SHP77 treated with DMSO at 0.1 percent for 48 hours (cell line): ENCODE results near the gene CFAP43.
"Not testable (repeated sequence)": the region's sequence is repeated elsewhere in the genome, so short reads cannot be mapped to it uniquely, and the experiment has no call there.

Experiments used
- DNase-seq: peaks from one replicate; lab custom pipeline; 2025; lab: John Stamatoyannopoulos, UW

Gene CFAP43

GRCh38 chr10:104257235-104257634, 25.1 kb upstream of the CFAP43 start:
- no peak for DNase-seq

GRCh38 chr10:104256335-104256961, 24.3 kb upstream of the CFAP43 start:
- DNase-seq = no peak

- no peak for DNase-seq
These were observed 23.3 kb upstream of the CFAP43 start for GRCh38 chr10:104255311-104255981.

- DNase-seq = no peak
These were observed 22.5 kb upstream of the CFAP43 start, which contains the start of gene GSTO1 for GRCh38 chr10:104254493-104255310. TSS of gene GSTO1 (plus strand) at chr10:104254892. CDS start at chr10:104254929, 37 bp downstream.

GRCh38 chr10:104253606-104254410, 21.6 kb upstream of the CFAP43 start:
- no peak for DNase-seq

- DNase-seq = no peak
These were observed 20.9 kb upstream of the CFAP43 start for GRCh38 chr10:104253106-104253505.

GRCh38 chr10:104252368-104252767, 20.2 kb upstream of the CFAP43 start:
- no peak for DNase-seq

GRCh38 chr10:104251443-104251842, 19.3 kb upstream of the CFAP43 start:
- DNase-seq = no peak

GRCh38 chr10:104250371-104250770, 18.2 kb upstream of the CFAP43 start:
- no peak for DNase-seq

GRCh38 chr10:104248931-104249330, 16.8 kb upstream of the CFAP43 start:
- not testable (repeated sequence) for DNase-seq

- DNase-seq = no peak
These were observed 15.5 kb upstream of the CFAP43 start for GRCh38 chr10:104247513-104248146.

- DNase-seq = no peak
These were observed 14.8 kb upstream of the CFAP43 start for GRCh38 chr10:104246976-104247375.

- no peak for DNase-seq
These were observed 13.0 kb upstream of the CFAP43 start for GRCh38 chr10:104245066-104245632.

GRCh38 chr10:104243512-104243911, 11.3 kb upstream of the CFAP43 start:
- DNase-seq = no peak

- not testable (repeated sequence) for DNase-seq
These were observed 10.8 kb upstream of the CFAP43 start for GRCh38 chr10:104243009-104243408.

- no peak for DNase-seq
These were observed 10.4 kb upstream of the CFAP43 start for GRCh38 chr10:104242545-104242944.

GRCh38 chr10:104240078-104240477, 7.9 kb upstream of the CFAP43 start:
- no peak for DNase-seq

GRCh38 chr10:104235801-104236200, 3.6 kb upstream of the CFAP43 start:
- DNase-seq = no peak

- no peak for DNase-seq
These were observed 2.8 kb upstream of the CFAP43 start for GRCh38 chr10:104234934-104235333.

GRCh38 chr10:104233817-104234216, 1.7 kb upstream of the CFAP43 start:
- no peak for DNase-seq

- no peak for DNase-seq
These were observed 494 bp upstream of the CFAP43 start for GRCh38 chr10:104232613-104233102.
